Pancreas (tissue), 10 donors: ENCODE measurements around the gene HMG20B. TPM values are rescaled to one million over a fixed set of nuclear protein-coding genes. Genes with fewer than 3 reads are reported as not detected.

ENCODE experiments used
- ATAC-seq, 4 donors: fragments of 200-7000 bp; cut with Tn5 transposase; one replicate each; pipeline versions ENCODE4 v1.8.0 to v1.9.1; 2020; ENCODE audit warnings: mild to moderate bottlenecking in 4 of 4, moderate library complexity in 4 of 4
- DNase-seq, 6 donors: peaks; one replicate each; pipeline ENCODE4 v3.0.0-alpha.2; 2020
- FAIRE-seq: peaks from 2 replicates; lab custom pipeline; 2012; peaks lifted over from hg19 to GRCh38; lab: Jason Lieb, UNC
- H3K27ac ChIP-seq, 4 donors: fragments of 200-600 bp; sonication (generic); 1 replicate in 3 of 4; 2 replicates in 1 of 4; pipeline versions ENCODE4 v1.5.0 to v1.8.0; 2020
- H3K27me3 ChIP-seq, 4 donors: fragments of 200-600 bp; one replicate each; pipeline ENCODE4 v1.8.0; 2021
- H3K36me3 ChIP-seq, 3 donors: fragments of 200-600 bp; sonication (generic) in 1 of 3; one replicate each; pipeline versions ENCODE4 v1.5.0 to v1.8.0; 2020 to 2021
- H3K4me1 ChIP-seq, 3 donors: fragments of 200-600 bp; one replicate each; pipeline ENCODE4 v1.8.0; 2021
- H3K4me3 ChIP-seq, 4 donors: fragments of 200-600 bp; sonication (generic) in 2 of 4; one replicate each; pipeline versions ENCODE4 v1.5.0 to v1.8.0; 2020 to 2021
- H3K9me3 ChIP-seq, 4 donors: fragments of 200-600 bp; one replicate each; pipeline ENCODE4 v1.8.0; 2021
- WGBS, 2 donors: extraction: QIAGEN DNeasy Blood & Tissue Kit; methylation state at CpG; one replicate each; pipeline ENCODE4 v1.1.7; 2013; 5-methylcytosine and 5-hydroxymethylcytosine counted together
- intact Hi-C, 3 donors: fragments of 100-400 bp; cut with DNase I; formaldehyde crosslinking; loops; one replicate each; pipeline versions ENCODE4 v1.11.1 to v1.14.2; 2022
- polyA plus RNA-seq, 2 donors: library from polyadenylated mRNA; stranded (reverse); fragments of 200-250 nt; gene quantifications; one replicate each; pipeline ENCODE4 v1.2.3, GENCODE V29; 2013
- total RNA-seq, 6 donors: library from RNA; stranded (reverse); fragmentation: NEBNext Ultra II Directional in 4 of 6; extraction: Animal tissue kit (Norgen Biotek cat#: 25700) in 4 of 6; gene quantifications; one replicate each; pipeline versions ENCODE4 v1.2.1 to v1.2.4, GENCODE V29; 2021 to 2023
- TF ChIP-seq, protein P1 (sequence below), 4 donors: fragments of 200-600 bp; sonication (generic) in 3 of 4; IDR thresholded peaks; one replicate each; pipeline versions ENCODE4 v1.5.0 to v1.8.0; 2021; ENCODE audit warnings: antibody characterized with exemption in 4 of 4
- donor health status: healthy with polysubstance abuse.
- donor health status: DM: no; HTN: no; CAD: no; lungs with moderate emphysema.
- donor health status: DM: no; HTN: no; CAD: no.
- donor health status: control.
- donor health status: control.
- donor health status: Bipolar disorder and iron deficiency.
- donor health status: DM: yes; HTN: yes; CAD: no.
- donor health status: DM: no; HTN: no; CAD: no.
- donor health status: DM: no; HTN: no; CAD: no.
- donor health status: DM: yes; HTN: yes; CAD: no.

Gene HMG20B
- total and polyA plus RNA-seq, 8 donors: 26.3 to 102 (median 31.7) TPM

DNA sequence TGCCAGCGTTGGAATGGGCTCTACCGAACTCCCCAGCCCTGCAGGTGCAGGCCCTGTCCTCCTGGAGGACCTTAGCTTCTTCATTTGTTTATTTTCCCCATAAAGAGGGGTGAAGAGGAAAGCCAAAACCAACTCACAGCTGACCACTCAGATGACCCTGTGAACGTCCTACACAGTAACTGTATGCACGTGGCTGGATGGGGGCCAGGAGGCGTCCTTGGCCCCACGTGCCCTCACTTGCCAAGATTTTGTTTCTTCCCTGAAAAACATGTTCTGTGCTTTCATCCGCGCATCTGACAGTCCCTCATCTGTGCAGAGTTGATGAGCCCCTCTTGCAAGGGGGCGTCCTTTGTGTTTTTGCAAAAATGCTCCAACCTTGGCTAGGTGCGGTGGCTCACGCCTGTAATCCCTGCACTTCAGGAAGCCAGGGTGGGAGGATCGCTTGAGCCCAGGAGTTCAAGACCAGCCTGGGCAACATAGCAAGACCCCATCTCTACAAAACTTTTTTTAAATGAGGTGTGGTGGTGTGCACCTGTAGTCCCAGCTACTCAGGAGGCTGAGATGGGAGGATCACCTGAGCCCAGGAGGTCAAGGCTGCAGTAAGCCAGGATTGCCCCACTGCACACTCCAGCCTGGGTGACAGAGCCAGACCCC lies 39.1 kb upstream of the HMG20B start:
- intact Hi-C loops: no loop called here
- ATAC-seq: no peak
- 79 to 81% methylated on average over 12 of the region's 12 CpGs for WGBS, 2 donors
- Histone ChIP-seq H3K4me3 (no peak overlapping the region), H3K9me3 (no peaks in the 10 kb centered on the region), H3K27me3 (no peaks in the 10 kb centered on the region), H3K36me3 (peaks cover 0 to 51% (median 22%) of the 10 kb centered on the region in 3 donors), H3K27ac (no peak overlapping the region), H3K4me1 (no peaks in the 10 kb centered on the region)
- DNase-seq: peak in 1 of 6 donors; percentile 18
- TF ChIP-seq, protein P1, sequence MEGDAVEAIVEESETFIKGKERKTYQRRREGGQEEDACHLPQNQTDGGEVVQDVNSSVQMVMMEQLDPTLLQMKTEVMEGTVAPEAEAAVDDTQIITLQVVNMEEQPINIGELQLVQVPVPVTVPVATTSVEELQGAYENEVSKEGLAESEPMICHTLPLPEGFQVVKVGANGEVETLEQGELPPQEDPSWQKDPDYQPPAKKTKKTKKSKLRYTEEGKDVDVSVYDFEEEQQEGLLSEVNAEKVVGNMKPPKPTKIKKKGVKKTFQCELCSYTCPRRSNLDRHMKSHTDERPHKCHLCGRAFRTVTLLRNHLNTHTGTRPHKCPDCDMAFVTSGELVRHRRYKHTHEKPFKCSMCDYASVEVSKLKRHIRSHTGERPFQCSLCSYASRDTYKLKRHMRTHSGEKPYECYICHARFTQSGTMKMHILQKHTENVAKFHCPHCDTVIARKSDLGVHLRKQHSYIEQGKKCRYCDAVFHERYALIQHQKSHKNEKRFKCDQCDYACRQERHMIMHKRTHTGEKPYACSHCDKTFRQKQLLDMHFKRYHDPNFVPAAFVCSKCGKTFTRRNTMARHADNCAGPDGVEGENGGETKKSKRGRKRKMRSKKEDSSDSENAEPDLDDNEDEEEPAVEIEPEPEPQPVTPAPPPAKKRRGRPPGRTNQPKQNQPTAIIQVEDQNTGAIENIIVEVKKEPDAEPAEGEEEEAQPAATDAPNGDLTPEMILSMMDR (IDR thresholded peaks at IDR 0.05): no peak
- FAIRE-seq: no peak

- Histone ChIP-seq H3K4me3 (no peak overlapping the region), H3K4me1 (no peaks in the 10 kb centered on the region), H3K9me3 (no peaks in the 10 kb centered on the region), H3K27me3 (no peaks in the 10 kb centered on the region), H3K27ac (no peak overlapping the region), H3K36me3 (peaks cover 0 to 51% (median 22%) of the 10 kb centered on the region in 3 donors)
- TF ChIP-seq, protein P1 (IDR thresholded peaks at IDR 0.05): no peak
- intact Hi-C loops: no loop called here
- peak in 1 of 6 donors; percentile 60 for DNase-seq
- no peak for ATAC-seq
- no peak for FAIRE-seq
- WGBS, 2 donors: 92% methylated on average over 38 of the region's 38 CpGs
Observed at GRCh38 chr19:3534375-3535234, 38.1 kb upstream of the HMG20B start.

GRCh38 chr19:3535235-3535535 lies 37.6 kb upstream of the HMG20B start:
- peak in 1 of 6 donors; percentile 21 for DNase-seq
- no peak for FAIRE-seq
- intact Hi-C loops: no loop called here
- H3K4me3 ChIP-seq: no peak overlapping the region
- TF ChIP-seq, protein P1 (IDR thresholded peaks at IDR 0.05): no peak
- H3K9me3 ChIP-seq: no peaks in the 10 kb centered on the region
- ATAC-seq: no peak
- 91 to 93% methylated on average over 9 of the region's 9 CpGs for WGBS, 2 donors
- H3K27ac ChIP-seq: no peak overlapping the region
- no peaks in the 10 kb centered on the region for H3K27me3 ChIP-seq
- peaks cover 0 to 51% (median 22%) of the 10 kb centered on the region in 3 donors for H3K36me3 ChIP-seq
- no peaks in the 10 kb centered on the region for H3K4me1 ChIP-seq

DNA sequence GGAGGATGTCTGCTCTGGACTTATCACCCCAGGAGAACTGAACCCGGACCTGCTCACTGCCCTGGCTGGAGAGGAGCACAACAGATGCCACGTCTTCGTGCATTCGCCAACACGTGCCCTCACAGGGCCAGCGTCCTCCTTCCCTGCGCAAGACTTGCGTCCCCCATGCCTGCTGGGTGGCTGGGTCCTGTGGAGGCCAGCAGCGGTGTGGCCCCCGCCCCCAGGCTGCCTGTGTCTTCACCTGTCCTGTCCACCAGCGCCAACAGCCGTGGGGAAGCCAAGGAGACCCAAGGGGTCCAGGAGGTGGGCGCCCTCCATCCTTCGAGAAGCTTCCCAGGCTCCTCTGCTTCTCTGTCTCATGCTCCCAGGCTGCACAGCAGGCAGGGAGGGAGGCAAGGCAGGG lies 37.2 kb upstream of the HMG20B start:
- ATAC-seq (no peak), DNase-seq (peak in 1 of 6 donors; percentile 34), FAIRE-seq (no peak)
- no peak overlapping the region for H3K27ac ChIP-seq
- H3K4me3 ChIP-seq: no peak overlapping the region
- TF ChIP-seq, protein P1 (IDR thresholded peaks at IDR 0.05): no peak
- peaks cover 0 to 50% (median 22%) of the 10 kb centered on the region in 3 donors for H3K36me3 ChIP-seq
- 94 to 95% methylated on average over 14 of the region's 14 CpGs for WGBS, 2 donors
- intact Hi-C loops: no loop called here
- H3K9me3 ChIP-seq: no peaks in the 10 kb centered on the region
- no peaks in the 10 kb centered on the region for H3K4me1 ChIP-seq
- no peaks in the 10 kb centered on the region for H3K27me3 ChIP-seq
